Osteoblast (primary cell): Measurements from ENCODE around the gene PDE11A. TPM values are rescaled to one million over a fixed set of nuclear protein-coding genes. Genes with fewer than 3 reads are reported as not detected.

ENCODE experiments used
- DNase-seq: peaks from one replicate; pipeline ENCODE4 v3.0.0; 2011; ENCODE audit warnings: low spot score, mixed read lengths; ENCODE audit not compliant: insufficient read length; ENCODE audit errors: missing footprints
- H2AFZ ChIP-seq: 2 replicates; pipeline ENCODE4 v1.6.0; 2011; ENCODE audit warnings: mild to moderate bottlenecking, low read length
- H3K27ac ChIP-seq: 2 replicates; pipeline ENCODE4 v1.5.1; 2011; ENCODE audit warnings: mild to moderate bottlenecking, low read depth, low read length, moderate library complexity
- H3K27me3 ChIP-seq: 2 replicates; pipeline ENCODE4 v1.6.0; 2012; ENCODE audit warnings: mild to moderate bottlenecking, control low read depth, inconsistent platforms, low read length, moderate library complexity; ENCODE audit not compliant: insufficient read depth
- H3K36me3 ChIP-seq: 2 replicates; pipeline ENCODE4 v1.5.1; 2011; ENCODE audit warnings: mild to moderate bottlenecking, low read length, control low read depth, moderate library complexity; ENCODE audit not compliant: insufficient read depth
- H3K4me1 ChIP-seq: 2 replicates; pipeline ENCODE4 v1.5.1; 2011; ENCODE audit warnings: mild to moderate bottlenecking, low read length, control low read depth, moderate library complexity; ENCODE audit not compliant: insufficient read depth
- H3K4me2 ChIP-seq: 2 replicates; pipeline ENCODE4 v1.6.0; 2011; ENCODE audit warnings: mild to moderate bottlenecking, low read length; ENCODE audit not compliant: insufficient read depth
- H3K4me3 ChIP-seq: fragments of 200-600 bp; sonication (generic); 3 replicates; pipeline ENCODE4 v1.5.1; 2012; ENCODE audit warnings: mild to moderate bottlenecking, low read length, inconsistent platforms; ENCODE audit not compliant: insufficient read depth
- H3K79me2 ChIP-seq: 2 replicates; pipeline ENCODE4 v1.6.0; 2012; ENCODE audit warnings: mild to moderate bottlenecking, low read length, control low read depth, inconsistent platforms; ENCODE audit not compliant: insufficient read depth
- H3K9me3 ChIP-seq: 2 replicates; pipeline ENCODE4 v1.5.1; 2011; ENCODE audit warnings: low read depth, low read length, control low read depth
- H4K20me1 ChIP-seq: 2 replicates; pipeline ENCODE4 v1.6.0; 2012; ENCODE audit warnings: mild to moderate bottlenecking, low read length, control low read depth; ENCODE audit not compliant: insufficient read depth
- total RNA-seq: library from RNA; depleted of rRNA; stranded (reverse); fragments of >200 nt; gene quantifications from 2 replicates; pipeline ENCODE4 v1.2.3, GENCODE V29; 2012
- TF ChIP-seq, protein P1 (sequence below): IDR thresholded peaks from 2 replicates; pipeline ENCODE4 v1.5.1; 2011; ENCODE audit warnings: mild to moderate bottlenecking, low read depth, low read length, moderate library complexity; ENCODE audit errors: extremely low read depth

PDE11A gene
- total RNA-seq, 1 donor: 0.36 TPM

DNA sequence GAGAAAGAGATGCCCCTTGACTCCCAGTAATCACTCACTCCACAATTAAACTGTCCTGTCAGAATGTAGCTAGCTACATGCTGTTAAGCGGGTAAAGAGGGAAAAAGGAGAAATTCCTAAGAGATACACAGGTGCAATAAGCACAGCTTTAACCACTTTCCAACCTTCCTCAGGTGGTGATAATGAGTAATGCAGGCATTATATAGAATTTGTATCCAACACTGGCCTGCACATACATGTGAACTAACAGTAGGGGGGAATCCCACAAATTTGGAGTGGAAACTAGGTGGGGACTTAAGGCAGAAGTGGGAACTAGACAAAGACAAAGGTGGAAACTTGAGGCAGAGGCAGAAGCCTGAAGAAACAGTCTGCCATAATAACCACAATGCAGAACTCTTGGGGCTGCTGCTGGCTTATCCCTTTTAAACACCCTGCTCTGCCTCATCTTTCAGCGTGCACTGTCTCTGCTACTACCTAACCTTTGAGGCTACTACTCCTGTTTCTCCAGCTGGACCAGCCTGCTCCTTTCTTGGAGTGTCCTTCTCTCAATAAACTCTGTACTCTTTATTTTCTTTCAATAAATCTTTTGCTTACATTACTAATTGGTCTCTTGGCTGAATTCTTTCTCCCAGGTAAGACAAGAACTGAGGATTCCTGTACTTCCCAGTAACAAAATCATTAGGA lies 259.7 kb downstream of the PDE11A start:
- TF ChIP-seq, protein P1, sequence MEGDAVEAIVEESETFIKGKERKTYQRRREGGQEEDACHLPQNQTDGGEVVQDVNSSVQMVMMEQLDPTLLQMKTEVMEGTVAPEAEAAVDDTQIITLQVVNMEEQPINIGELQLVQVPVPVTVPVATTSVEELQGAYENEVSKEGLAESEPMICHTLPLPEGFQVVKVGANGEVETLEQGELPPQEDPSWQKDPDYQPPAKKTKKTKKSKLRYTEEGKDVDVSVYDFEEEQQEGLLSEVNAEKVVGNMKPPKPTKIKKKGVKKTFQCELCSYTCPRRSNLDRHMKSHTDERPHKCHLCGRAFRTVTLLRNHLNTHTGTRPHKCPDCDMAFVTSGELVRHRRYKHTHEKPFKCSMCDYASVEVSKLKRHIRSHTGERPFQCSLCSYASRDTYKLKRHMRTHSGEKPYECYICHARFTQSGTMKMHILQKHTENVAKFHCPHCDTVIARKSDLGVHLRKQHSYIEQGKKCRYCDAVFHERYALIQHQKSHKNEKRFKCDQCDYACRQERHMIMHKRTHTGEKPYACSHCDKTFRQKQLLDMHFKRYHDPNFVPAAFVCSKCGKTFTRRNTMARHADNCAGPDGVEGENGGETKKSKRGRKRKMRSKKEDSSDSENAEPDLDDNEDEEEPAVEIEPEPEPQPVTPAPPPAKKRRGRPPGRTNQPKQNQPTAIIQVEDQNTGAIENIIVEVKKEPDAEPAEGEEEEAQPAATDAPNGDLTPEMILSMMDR: no peak
- no peaks in the 10 kb centered on the region for H3K27me3 ChIP-seq
- H3K27ac ChIP-seq: no peak overlapping the region
- H3K4me2 ChIP-seq: no peak overlapping the region
- H3K4me1 ChIP-seq: no peaks in the 10 kb centered on the region
- no peak overlapping the region for H3K4me3 ChIP-seq
- H3K79me2 ChIP-seq: no peaks in the 10 kb centered on the region
- no peaks in the 10 kb centered on the region for H3K9me3 ChIP-seq
- no peak for DNase-seq
- no peaks in the 10 kb centered on the region for H4K20me1 ChIP-seq
- no peaks in the 10 kb centered on the region for H3K36me3 ChIP-seq
- no peak overlapping the region for H2AFZ ChIP-seq

DNA sequence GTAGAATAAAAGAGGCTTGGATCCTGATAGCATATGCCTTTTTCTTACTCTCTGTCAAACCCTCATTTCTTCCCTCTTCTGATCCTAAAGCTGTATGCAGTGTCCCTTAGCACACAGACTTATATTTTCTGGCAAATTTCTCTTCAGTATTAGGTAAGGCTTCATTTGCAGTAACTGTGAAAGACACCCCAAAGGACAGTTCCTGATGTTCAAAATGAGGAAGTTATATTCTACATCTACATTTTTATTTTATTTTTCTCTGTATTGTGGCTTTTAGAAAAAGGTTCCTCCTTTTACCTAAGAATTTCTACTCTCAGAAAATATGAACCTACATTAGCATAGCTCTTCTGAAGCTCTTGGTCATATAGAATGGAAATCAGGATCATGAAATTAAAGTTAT lies 261.7 kb downstream of the PDE11A start:
- H4K20me1 ChIP-seq: no peaks in the 10 kb centered on the region
- H3K27ac ChIP-seq: no peak overlapping the region
- no peaks in the 10 kb centered on the region for H3K79me2 ChIP-seq
- no peak for DNase-seq
- H2AFZ ChIP-seq: no peak overlapping the region
- TF ChIP-seq, protein P1: no peak
- no peaks in the 10 kb centered on the region for H3K36me3 ChIP-seq
- no peak overlapping the region for H3K4me2 ChIP-seq
- no peaks in the 10 kb centered on the region for H3K4me1 ChIP-seq
- no peaks in the 10 kb centered on the region for H3K27me3 ChIP-seq
- no peak overlapping the region for H3K4me3 ChIP-seq
- no peaks in the 10 kb centered on the region for H3K9me3 ChIP-seq

DNA sequence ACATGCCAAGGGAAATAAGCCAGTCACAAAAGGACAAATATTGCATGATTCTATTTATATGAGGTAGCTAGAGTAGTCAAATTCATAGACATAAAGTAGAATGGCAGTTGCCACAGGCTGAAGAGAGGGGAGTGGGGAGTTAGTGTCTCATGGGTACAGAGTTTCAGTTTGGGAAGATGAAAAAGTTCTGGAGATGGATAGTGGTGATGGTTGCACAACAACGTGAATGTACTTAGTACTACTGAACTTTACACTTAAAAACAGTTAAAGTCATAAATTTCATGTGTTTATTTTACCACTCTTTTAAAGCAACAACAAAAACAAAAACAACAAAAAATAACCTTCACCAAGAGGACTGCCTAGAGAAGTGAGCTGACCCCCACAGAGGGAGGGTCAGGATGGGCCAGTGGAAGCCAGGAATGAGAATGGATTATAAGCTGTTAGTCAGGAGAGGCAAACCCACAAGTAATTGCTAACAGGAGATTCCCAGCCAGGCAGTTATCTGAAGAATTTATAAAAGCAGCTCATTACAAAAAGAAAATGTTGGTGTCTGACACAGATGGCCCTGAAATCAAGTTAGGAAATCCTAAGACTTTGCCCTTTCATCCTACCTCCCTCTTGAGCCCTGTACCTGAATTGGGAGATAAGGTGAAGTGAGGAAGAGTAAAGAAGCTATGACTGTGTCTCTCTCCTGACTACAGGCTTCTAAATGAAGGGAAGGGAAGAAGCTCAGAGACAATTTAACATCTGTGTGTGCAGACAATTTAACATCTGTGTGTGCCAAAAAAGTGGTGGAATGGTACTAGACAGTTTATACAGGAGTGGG lies 263.4 kb downstream of the PDE11A start:
- no peak for DNase-seq
- no peaks in the 10 kb centered on the region for H3K79me2 ChIP-seq
- no peak overlapping the region for H3K4me2 ChIP-seq
- no peaks in the 10 kb centered on the region for H3K4me1 ChIP-seq
- no peak overlapping the region for H3K4me3 ChIP-seq
- no peak overlapping the region for H2AFZ ChIP-seq
- TF ChIP-seq, protein P1: no peak
- no peak overlapping the region for H3K27ac ChIP-seq
- H3K9me3 ChIP-seq: no peaks in the 10 kb centered on the region
- H3K27me3 ChIP-seq: no peaks in the 10 kb centered on the region
- no peaks in the 10 kb centered on the region for H3K36me3 ChIP-seq
- no peaks in the 10 kb centered on the region for H4K20me1 ChIP-seq

DNA sequence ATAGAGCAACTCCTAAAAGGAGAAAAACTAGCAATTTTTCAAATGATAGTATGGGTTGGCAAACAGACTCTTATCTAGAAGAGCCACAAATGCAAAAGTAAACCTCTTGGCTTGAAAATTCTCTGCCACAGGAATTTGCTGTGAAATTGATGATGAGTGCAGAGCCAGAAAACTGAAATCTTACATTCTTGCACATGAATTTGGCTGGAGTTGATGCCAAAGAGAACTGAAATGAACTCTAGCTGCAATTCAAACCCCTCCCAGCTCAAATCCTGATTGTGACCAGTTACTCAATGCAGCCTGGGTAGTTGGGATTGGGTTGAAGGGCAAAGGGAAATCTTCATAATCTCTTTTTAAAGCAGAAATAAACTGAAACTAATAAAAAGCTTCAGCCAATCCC lies 266.6 kb downstream of the PDE11A start:
- Histone ChIP-seq H3K4me3 (no peak overlapping the region), H3K27ac (no peak overlapping the region), H3K36me3 (no peaks in the 10 kb centered on the region), H2AFZ (no peak overlapping the region), H3K4me2 (no peak overlapping the region), H3K79me2 (no peaks in the 10 kb centered on the region), H3K4me1 (no peaks in the 10 kb centered on the region), H3K9me3 (no peaks in the 10 kb centered on the region), H3K27me3 (no peaks in the 10 kb centered on the region), H4K20me1 (no peaks in the 10 kb centered on the region)
- no peak for DNase-seq
- TF ChIP-seq, protein P1: no peak
